Right atrium auricular region (tissue), 2 donors: ENCODE data around the gene SPRED1. TPM values are rescaled to one million over a fixed set of nuclear protein-coding genes. Genes with fewer than 3 reads are reported as not detected.

Source experiments
- DNase-seq: peaks from one replicate; pipeline ENCODE4 v3.0.0-alpha.2; 2019; ENCODE audit warnings: low spot score
- H3K27ac ChIP-seq, 2 donors: fragments of 200-600 bp; sonication (generic); 1 replicate in 1 of 2; 2 replicates in 1 of 2; pipeline ENCODE4 v1.5.1; 2016 to 2019
- H3K27me3 ChIP-seq, 2 donors: fragments of 200-600 bp; sonication (generic); one replicate each; pipeline versions ENCODE4 v1.5.1 to v1.6.0; 2017 to 2019
- H3K36me3 ChIP-seq: fragments of 200-600 bp; sonication (generic); one replicate; pipeline ENCODE4 v1.5.1; 2016
- H3K4me1 ChIP-seq, 2 donors: fragments of 200-600 bp; sonication (generic); one replicate each; pipeline versions ENCODE4 v1.5.1 to v1.6.0; 2017 to 2019
- H3K4me3 ChIP-seq, 2 donors: fragments of 200-600 bp; sonication (generic); 1 replicate in 1 of 2; 2 replicates in 1 of 2; pipeline ENCODE4 v1.5.1; 2017 to 2019; ENCODE audit warnings: mild to moderate bottlenecking in 1 of 2, moderate library complexity in 1 of 2
- H3K9me3 ChIP-seq, 2 donors: fragments of 200-600 bp; sonication (generic); one replicate each; pipeline ENCODE4 v1.5.1; 2019
- CTCF ChIP-seq, 2 donors: fragments of 200-600 bp; sonication (generic); IDR thresholded peaks; one replicate each; pipeline ENCODE4 v1.5.1; 2019; ENCODE audit warnings: antibody characterized with exemption in 2 of 2
- total RNA-seq, 2 donors: library from RNA; depleted of rRNA; stranded (reverse); fragments of >200 nt; gene quantifications; one replicate each; pipeline ENCODE4 v1.1.0, GENCODE V29; 2016

Gene SPRED1
- total RNA-seq, 2 donors from 2014 or later, result 9.4 to 10.9 TPM

- no peak for TF ChIP-seq CTCF (IDR thresholded peaks at IDR 0.05)
- H3K27me3 ChIP-seq, result no peaks in the 10 kb centered on the region
- no peak for DNase-seq
Measured at GRCh38 chr15:38217191-38217595, 35.4 kb upstream of the SPRED1 start.

GRCh38 chr15:38217788-38218609 lies 34.6 kb upstream of the SPRED1 start:
- Histone ChIP-seq H3K4me1 (peaks cover 0 to 12% of the 10 kb centered on the region in 2 donors), H3K27me3 (no peaks in the 10 kb centered on the region), H3K36me3 (no peaks in the 10 kb centered on the region), H3K9me3 (no peaks in the 10 kb centered on the region), H3K27ac (no peak overlapping the region), H3K4me3 (no peak overlapping the region)
- no peak for TF ChIP-seq CTCF (IDR thresholded peaks at IDR 0.05)
- DNase-seq, result no peak

More at GRCh38 chr15:38217191-38217595, 35.4 kb upstream of the SPRED1 start:
- no peaks in the 10 kb centered on the region for H3K9me3 ChIP-seq
- no peak overlapping the region for H3K4me3 ChIP-seq
- H3K4me1 ChIP-seq, result peaks cover 0 to 11% of the 10 kb centered on the region in 2 donors
- no peaks in the 10 kb centered on the region for H3K36me3 ChIP-seq
- H3K27ac ChIP-seq, result no peak overlapping the region

- TF ChIP-seq CTCF (IDR thresholded peaks at IDR 0.05), result no peak
- H3K27me3 ChIP-seq, result no peaks in the 10 kb centered on the region
- no peak overlapping the region for H3K27ac ChIP-seq
- H3K4me1 ChIP-seq, result peaks cover 0 to 12% of the 10 kb centered on the region in 2 donors
- H3K9me3 ChIP-seq, result no peaks in the 10 kb centered on the region
- H3K36me3 ChIP-seq, result no peaks in the 10 kb centered on the region
- no peak overlapping the region for H3K4me3 ChIP-seq
- DNase-seq, result no peak
Measured at GRCh38 chr15:38220606-38221273, 31.9 kb upstream of the SPRED1 start.

GRCh38 chr15:38224486-38224885 lies 28.1 kb upstream of the SPRED1 start:
- Histone ChIP-seq H3K4me3 (no peak overlapping the region), H3K27ac (no peak overlapping the region), H3K4me1 (peaks cover 0 to 5% of the 10 kb centered on the region in 2 donors), H3K36me3 (no peaks in the 10 kb centered on the region), H3K27me3 (no peaks in the 10 kb centered on the region), H3K9me3 (no peaks in the 10 kb centered on the region)
- no peak for TF ChIP-seq CTCF (IDR thresholded peaks at IDR 0.05)
- DNase-seq, result no peak

- Histone ChIP-seq H3K9me3 (no peaks in the 10 kb centered on the region), H3K36me3 (no peaks in the 10 kb centered on the region)
- TF ChIP-seq CTCF (IDR thresholded peaks at IDR 0.05), result no peak
Measured at GRCh38 chr15:38225381-38225780, 27.3 kb upstream of the SPRED1 start.

More at GRCh38 chr15:38225381-38225780, 27.3 kb upstream of the SPRED1 start:
- Histone ChIP-seq H3K27me3 (no peaks in the 10 kb centered on the region), H3K27ac (no peak overlapping the region), H3K4me3 (no peak overlapping the region), H3K4me1 (peaks cover 0 to 5% of the 10 kb centered on the region in 2 donors)
- DNase-seq, result no peak
